Mesendoderm (in vitro differentiated cells): ENCODE data around the gene CAMTA1.

Source experiments
- DNase-seq: peaks from one replicate; pipeline ENCODE4 v3.0.0; 2013
- H2AK5ac ChIP-seq: 2 replicates; pipeline ENCODE4 v1.6.1; 2013; ENCODE audit warnings: low read length, inconsistent platforms
- H2BK120ac ChIP-seq: 2 replicates; pipeline ENCODE4 v1.6.1; 2013; ENCODE audit warnings: low read depth, mild to moderate bottlenecking, low read length, moderate library complexity, mixed read lengths
- H2BK15ac ChIP-seq: replicated peaks from 2 replicates; pipeline ENCODE4 v1.6.1; 2013; ENCODE audit warnings: low read depth, mild to moderate bottlenecking, moderate library complexity
- H2BK5ac ChIP-seq: 2 replicates; pipeline ENCODE4 v1.6.1; 2013; ENCODE audit warnings: low read length, inconsistent platforms
- H3K18ac ChIP-seq: 2 replicates; pipeline ENCODE4 v1.6.1; 2013; ENCODE audit warnings: mild to moderate bottlenecking, low read length, mixed read lengths
- H3K23ac ChIP-seq: one replicate; pipeline ENCODE4 v1.6.1; 2013; ENCODE audit warnings: low read length
- H3K27ac ChIP-seq: 2 replicates; pipeline ENCODE4 v1.5.1; 2013; ENCODE audit warnings: low read depth, mild to moderate bottlenecking, inconsistent platforms, low read length, moderate library complexity
- H3K27me3 ChIP-seq: 2 replicates; pipeline ENCODE4 v1.6.1; 2013; ENCODE audit warnings: low read length, control low read depth, mild to moderate bottlenecking, inconsistent platforms; ENCODE audit not compliant: insufficient read depth, poor library complexity
- H3K36me3 ChIP-seq: 2 replicates; pipeline ENCODE4 v1.6.1; 2013; ENCODE audit warnings: low read length, inconsistent platforms; ENCODE audit not compliant: control insufficient read depth, insufficient read depth
- H3K4ac ChIP-seq: one replicate; pipeline ENCODE4 v1.6.1; 2013; ENCODE audit warnings: low read depth, mild to moderate bottlenecking, low read length, moderate library complexity
- H3K4me1 ChIP-seq: 2 replicates; pipeline ENCODE4 v1.6.1; 2013; ENCODE audit warnings: low read depth, low read length, inconsistent platforms; ENCODE audit not compliant: control insufficient read depth
- H3K4me2 ChIP-seq: 2 replicates; pipeline ENCODE4 v1.6.1; 2013; ENCODE audit warnings: low read length
- H3K4me3 ChIP-seq: 2 replicates; pipeline ENCODE4 v1.5.1; 2013; ENCODE audit warnings: mild to moderate bottlenecking, low read length
- H3K56ac ChIP-seq: one replicate; pipeline ENCODE4 v1.6.1; 2013; ENCODE audit warnings: low read length
- H3K79me1 ChIP-seq: 2 replicates; pipeline ENCODE4 v1.6.1; 2013; ENCODE audit warnings: low read length, inconsistent platforms
- H3K79me2 ChIP-seq: 2 replicates; pipeline ENCODE4 v1.6.1; 2013; ENCODE audit warnings: mild to moderate bottlenecking, low read length; ENCODE audit not compliant: control insufficient read depth, insufficient read depth
- H3K9ac ChIP-seq: 2 replicates; pipeline ENCODE4 v1.6.1; 2013; ENCODE audit warnings: low read length, inconsistent platforms
- H4K5ac ChIP-seq: one replicate; pipeline ENCODE4 v1.6.1; 2013; ENCODE audit warnings: low read length
- H4K8ac ChIP-seq: one replicate; pipeline ENCODE4 v1.6.1; 2013; ENCODE audit warnings: low read depth, mild to moderate bottlenecking, control low read depth, low read length, moderate library complexity
- WGBS: extraction: QIAGEN DNeasy Blood & Tissue Kit; methylation state at CpG from one replicate; pipeline ENCODE4 v1.1.7; 2013; ENCODE audit warnings: low lambda C conversion rate, missing lambda C conversion rate; ENCODE audit not compliant: insufficient coverage; ENCODE audit errors: extremely low coverage; 5-methylcytosine and 5-hydroxymethylcytosine counted together

The CAMTA1 gene

DNA sequence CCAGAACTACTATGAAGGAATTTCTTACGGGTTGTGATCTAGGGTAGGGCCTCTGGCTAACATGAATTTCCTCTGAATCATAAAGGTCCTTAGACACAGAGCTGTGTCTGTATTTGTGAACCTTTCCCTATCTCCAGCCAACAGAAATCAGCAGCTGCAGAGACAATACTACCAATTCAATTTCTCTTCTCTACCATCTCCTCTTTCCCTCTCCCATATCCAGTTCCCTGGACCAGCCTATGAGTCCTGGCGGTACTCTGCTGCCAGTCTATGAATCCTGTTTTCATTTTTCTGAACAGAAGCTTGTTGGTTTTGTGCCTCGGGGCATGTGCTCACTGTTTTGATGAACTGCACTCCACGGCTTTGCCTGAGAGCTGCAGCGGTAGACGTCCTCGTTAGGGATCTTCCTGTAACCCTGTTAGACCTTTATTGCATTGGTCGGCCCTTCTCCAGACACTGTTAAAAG is 527.9 kb downstream of the CAMTA1 start:
- Histone ChIP-seq H3K9ac (no peak overlapping the region), H4K8ac (peak overlapping the region; percentile 6), H4K5ac (no peak overlapping the region), H3K4ac (no peak overlapping the region), H2BK5ac (no peak overlapping the region), H3K4me1 (no peaks in the 10 kb centered on the region), H3K27me3 (no peaks in the 10 kb centered on the region), H3K56ac (no peak overlapping the region), H2BK15ac (no peak overlapping the region), H3K27ac (no peak overlapping the region), H3K18ac (no peak overlapping the region), H3K4me3 (no peak overlapping the region), H3K4me2 (no peak overlapping the region), H3K23ac (no peak overlapping the region), H2AK5ac (no peak overlapping the region), H3K36me3 (no peaks in the 10 kb centered on the region), H3K79me1 (no peaks in the 10 kb centered on the region), H3K79me2 (no peaks in the 10 kb centered on the region), H2BK120ac (no peak overlapping the region)
- no CpG with 5 or more reads among the region's 8 CpGs for WGBS
- DNase-seq = no peak

DNA sequence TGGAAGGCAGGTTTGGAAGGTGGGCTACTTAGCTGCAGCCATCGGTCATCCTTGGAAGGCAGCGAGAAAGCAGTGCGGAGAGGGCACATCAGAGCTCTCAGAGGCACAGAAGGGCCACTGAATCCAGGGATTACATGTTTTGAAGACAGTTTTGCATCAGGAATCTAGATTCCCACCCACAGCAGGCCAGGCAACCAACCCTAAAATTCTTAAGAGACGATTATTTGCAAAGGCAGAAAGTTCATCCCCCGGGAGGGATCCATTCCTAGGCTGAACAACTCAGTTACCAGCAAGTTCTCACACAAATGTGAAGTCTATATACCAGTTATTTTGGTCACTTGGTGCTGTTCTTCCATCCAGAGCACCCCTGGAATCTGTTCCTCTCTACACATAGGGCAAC is 528.6 kb downstream of the CAMTA1 start:
- no peak overlapping the region for H3K4me3 ChIP-seq
- no peaks in the 10 kb centered on the region for H3K4me1 ChIP-seq
- H3K4me2 ChIP-seq = no peak overlapping the region
- no peaks in the 10 kb centered on the region for H3K79me2 ChIP-seq
- no peak overlapping the region for H2AK5ac ChIP-seq
- no peaks in the 10 kb centered on the region for H3K36me3 ChIP-seq
- no peak overlapping the region for H3K27ac ChIP-seq
- no peak overlapping the region for H2BK120ac ChIP-seq
- no peaks in the 10 kb centered on the region for H3K27me3 ChIP-seq
- H3K9ac ChIP-seq = no peak overlapping the region
- H3K23ac ChIP-seq = no peak overlapping the region
- H2BK5ac ChIP-seq = no peak overlapping the region
- H2BK15ac ChIP-seq = no peak overlapping the region
- no peak overlapping the region for H4K5ac ChIP-seq
- no peak for DNase-seq
- no peak overlapping the region for H4K8ac ChIP-seq
- no peak overlapping the region for H3K56ac ChIP-seq
- no CpG with 5 or more reads among the region's 5 CpGs for WGBS
- H3K79me1 ChIP-seq = no peaks in the 10 kb centered on the region
- H3K4ac ChIP-seq = no peak overlapping the region
- no peak overlapping the region for H3K18ac ChIP-seq

DNA sequence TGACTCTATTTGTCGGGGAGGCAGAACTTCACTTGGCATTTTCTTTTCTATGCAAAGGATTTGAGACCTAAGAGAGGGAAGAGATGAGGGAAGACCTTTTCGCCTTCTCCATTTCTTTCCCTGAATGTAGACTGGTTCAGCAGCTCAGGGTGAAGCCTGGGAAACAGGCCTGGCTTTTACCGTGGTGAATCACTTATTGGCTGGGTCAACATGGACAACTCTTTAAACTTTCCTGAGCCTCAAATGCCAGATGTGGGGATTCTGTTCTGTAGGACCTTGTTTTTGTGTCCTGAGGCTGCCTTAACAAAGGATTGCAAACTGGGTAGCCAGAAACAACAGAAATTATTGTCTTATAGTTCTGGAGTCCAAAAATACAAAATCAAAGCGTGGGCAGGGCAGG is 530.1 kb downstream of the CAMTA1 start:
- Histone ChIP-seq H3K23ac (no peak overlapping the region), H2AK5ac (no peak overlapping the region), H3K4me3 (no peak overlapping the region), H4K8ac (no peak overlapping the region), H3K4me2 (no peak overlapping the region), H2BK15ac (no peak overlapping the region), H3K27me3 (no peaks in the 10 kb centered on the region), H3K56ac (no peak overlapping the region), H4K5ac (no peak overlapping the region), H3K4me1 (no peaks in the 10 kb centered on the region), H3K79me2 (no peaks in the 10 kb centered on the region), H3K79me1 (no peaks in the 10 kb centered on the region), H3K36me3 (no peaks in the 10 kb centered on the region), H2BK120ac (no peak overlapping the region), H3K9ac (no peak overlapping the region), H3K4ac (no peak overlapping the region), H3K27ac (no peak overlapping the region), H3K18ac (no peak overlapping the region), H2BK5ac (no peak overlapping the region)
- no CpG with 5 or more reads among the region's 4 CpGs for WGBS
- DNase-seq = no peak

DNA sequence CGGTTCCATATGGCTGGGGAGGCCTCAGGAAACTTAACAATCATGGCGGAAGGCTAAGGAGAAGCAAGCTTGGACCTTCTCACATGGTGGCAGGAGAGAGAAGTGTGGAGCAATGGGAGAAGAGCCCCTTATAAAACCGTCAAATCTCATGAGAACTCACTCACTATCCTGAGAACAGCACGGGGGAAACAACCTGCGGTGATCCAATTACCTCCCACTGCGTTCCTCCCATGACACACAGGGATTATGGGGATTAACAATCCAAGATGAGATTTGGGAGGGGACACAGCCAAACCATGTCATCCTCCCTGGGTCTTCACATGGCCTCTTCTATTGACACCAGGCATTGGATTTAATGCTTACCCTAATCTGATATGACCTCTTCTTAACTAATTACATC is 530.7 kb downstream of the CAMTA1 start:
- WGBS = no CpG with 5 or more reads among the region's 6 CpGs

DNA sequence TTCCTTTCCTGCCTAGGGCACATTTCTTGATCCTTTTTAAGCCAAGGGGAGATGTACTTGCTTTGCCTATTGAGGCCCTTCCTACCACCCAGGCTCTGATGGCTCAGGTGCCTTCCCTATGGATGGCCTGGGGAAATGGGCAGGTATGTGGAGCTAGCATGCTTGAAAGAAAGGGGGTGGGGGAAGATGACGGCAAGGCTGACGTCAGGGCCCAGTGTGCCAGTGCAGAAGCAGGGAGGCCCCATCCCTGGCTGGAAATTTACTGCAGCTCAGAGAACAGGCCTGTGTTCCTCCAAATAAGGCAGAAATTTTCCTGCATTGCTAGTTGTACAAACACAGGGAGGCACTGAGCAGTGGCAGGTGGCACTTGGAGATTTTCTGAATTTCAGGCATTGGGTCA is 532.6 kb downstream of the CAMTA1 start:
- Histone ChIP-seq H3K27me3 (no peaks in the 10 kb centered on the region), H3K79me1 (no peaks in the 10 kb centered on the region), H3K36me3 (no peaks in the 10 kb centered on the region), H3K4ac (no peak overlapping the region), H3K56ac (no peak overlapping the region), H3K79me2 (no peaks in the 10 kb centered on the region), H2AK5ac (no peak overlapping the region), H2BK15ac (no peak overlapping the region), H3K4me3 (no peak overlapping the region), H4K5ac (no peak overlapping the region), H3K9ac (no peak overlapping the region), H3K23ac (no peak overlapping the region), H3K4me1 (no peaks in the 10 kb centered on the region), H3K27ac (no peak overlapping the region), H2BK5ac (no peak overlapping the region), H4K8ac (no peak overlapping the region), H3K4me2 (no peak overlapping the region), H2BK120ac (no peak overlapping the region), H3K18ac (no peak overlapping the region)
- WGBS = no CpG with 5 or more reads among the region's 2 CpGs
- DNase-seq = no peak

More for the DNA sequence above, 530.7 kb downstream of the CAMTA1 start:
- H4K8ac ChIP-seq = no peak overlapping the region
- H3K27me3 ChIP-seq = no peaks in the 10 kb centered on the region
- no peaks in the 10 kb centered on the region for H3K79me2 ChIP-seq
- no peaks in the 10 kb centered on the region for H3K4me1 ChIP-seq
- no peak overlapping the region for H3K4me2 ChIP-seq
- no peak overlapping the region for H3K18ac ChIP-seq
- no peaks in the 10 kb centered on the region for H3K36me3 ChIP-seq
- no peak overlapping the region for H3K9ac ChIP-seq
- no peak overlapping the region for H2BK15ac ChIP-seq
- H3K27ac ChIP-seq = no peak overlapping the region
- no peak overlapping the region for H2AK5ac ChIP-seq
- no peak overlapping the region for H2BK120ac ChIP-seq
- no peak overlapping the region for H3K56ac ChIP-seq
- DNase-seq = no peak
- no peak overlapping the region for H3K4ac ChIP-seq
- no peaks in the 10 kb centered on the region for H3K79me1 ChIP-seq
- H2BK5ac ChIP-seq = no peak overlapping the region
- H4K5ac ChIP-seq = no peak overlapping the region
- no peak overlapping the region for H3K4me3 ChIP-seq
- no peak overlapping the region for H3K23ac ChIP-seq

DNA sequence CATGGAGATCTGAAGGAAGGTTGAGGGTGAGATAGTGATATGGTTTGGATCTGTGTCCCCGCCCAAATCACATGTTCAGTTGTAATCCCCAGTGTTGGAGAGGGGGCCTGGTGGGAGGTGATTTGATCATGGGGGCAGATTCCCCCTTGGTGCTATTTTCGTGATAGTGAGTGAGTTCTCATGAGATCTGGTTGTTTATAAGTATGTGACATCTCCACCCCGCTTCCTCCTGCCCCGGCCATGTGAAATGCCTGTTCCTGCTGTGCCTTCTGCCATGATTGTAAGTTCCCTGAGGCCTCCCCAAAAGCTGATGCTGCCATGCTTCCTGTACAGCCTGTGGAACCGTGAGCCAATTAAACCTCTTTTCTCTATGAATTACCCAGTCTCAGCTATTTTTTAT is 533.9 kb downstream of the CAMTA1 start:
- H3K36me3 ChIP-seq = no peaks in the 10 kb centered on the region
- no peak overlapping the region for H2BK15ac ChIP-seq
- WGBS = no CpG with 5 or more reads among the region's 5 CpGs
- no peak overlapping the region for H4K5ac ChIP-seq
- no peak for DNase-seq
- no peak overlapping the region for H2AK5ac ChIP-seq
- H3K4me2 ChIP-seq = no peak overlapping the region
- H3K4me3 ChIP-seq = no peak overlapping the region
- no peak overlapping the region for H3K23ac ChIP-seq
- H2BK5ac ChIP-seq = no peak overlapping the region
- H3K79me1 ChIP-seq = no peaks in the 10 kb centered on the region
- H3K27ac ChIP-seq = no peak overlapping the region
- H3K56ac ChIP-seq = no peak overlapping the region
- H3K4me1 ChIP-seq = no peaks in the 10 kb centered on the region
- no peak overlapping the region for H3K18ac ChIP-seq
- H3K4ac ChIP-seq = no peak overlapping the region
- no peaks in the 10 kb centered on the region for H3K79me2 ChIP-seq
- no peaks in the 10 kb centered on the region for H3K27me3 ChIP-seq
- H3K9ac ChIP-seq = no peak overlapping the region
- no peak overlapping the region for H2BK120ac ChIP-seq
- no peak overlapping the region for H4K8ac ChIP-seq
